Common myeloid progenitor, CD34-positive (primary cell): ENCODE data around the gene BMI1.

Source experiments
- CTCF ChIA-PET: fragments of 350-600 bp; sonication (Branson Sonifier 250); formaldehyde crosslinking; loops from one replicate; lab custom pipeline; 2021; ENCODE audit warnings: antibody characterized with exemption; lab: Charles Lee
- POLR2A ChIA-PET: fragments of 350-600 bp; sonication (Branson Sonifier 250); formaldehyde crosslinking; loops from one replicate; lab custom pipeline; 2021; ENCODE audit warnings: antibody characterized with exemption; lab: Charles Lee
- DNase-seq, 3 donors: peaks; one replicate each; pipeline versions ENCODE4 v3.0.0 to v3.0.0-alpha.2; 2013
- H3K27ac ChIP-seq, 2 experiments: 1 replicate in 1 of 2; 2 replicates in 1 of 2; pipeline ENCODE4 v1.7.0; 2013; ENCODE audit warnings: inconsistent platforms in 2 of 2, low read length in 2 of 2, mild to moderate bottlenecking in 2 of 2, low read depth in 1 of 2, moderate library complexity in 1 of 2; ENCODE audit not compliant: severe bottlenecking in 2 of 2, insufficient read depth in 1 of 2, poor library complexity in 1 of 2
- H3K27me3 ChIP-seq, 5 experiments: replicated peaks in 2 of 5; 1 replicate in 3 of 5; 2 replicates in 2 of 5; pipeline versions ENCODE4 v1.6.1 to v1.7.0; 2013; ENCODE audit warnings: low read length in 4 of 5, mild to moderate bottlenecking in 2 of 5, moderate library complexity in 2 of 5, inconsistent platforms in 1 of 5; ENCODE audit not compliant: insufficient read depth in 5 of 5, control insufficient read depth in 4 of 5
- H3K36me3 ChIP-seq, 4 experiments: 1 replicate in 2 of 4; 2 replicates in 2 of 4; pipeline versions ENCODE4 v1.6.1 to v1.7.0; 2013; ENCODE audit warnings: low read length in 3 of 4, control low read depth in 1 of 4, mild to moderate bottlenecking in 1 of 4; ENCODE audit not compliant: control insufficient read depth in 4 of 4, insufficient read depth in 4 of 4
- H3K4me1 ChIP-seq, 4 experiments: 1 replicate in 3 of 4; 2 replicates in 1 of 4; pipeline versions ENCODE4 v1.6.1 to v1.7.1; 2013; ENCODE audit warnings: low read length in 3 of 4, mild to moderate bottlenecking in 3 of 4, control low read depth in 1 of 4, inconsistent platforms in 1 of 4, moderate library complexity in 1 of 4; ENCODE audit not compliant: control insufficient read depth in 4 of 4, insufficient read depth in 4 of 4; ENCODE audit errors: control extremely low read depth in 1 of 4
- H3K4me3 ChIP-seq, 7 experiments: 1 replicate in 4 of 7; 2 replicates in 3 of 7; pipeline versions ENCODE4 v1.5.1 to v1.7.0; 2013; ENCODE audit warnings: mild to moderate bottlenecking in 7 of 7, low read length in 6 of 7, moderate library complexity in 6 of 7, inconsistent platforms in 2 of 7, low read depth in 2 of 7, control low read depth in 1 of 7; ENCODE audit not compliant: insufficient read depth in 4 of 7, control insufficient read depth in 1 of 7; ENCODE audit errors: extremely low read depth in 1 of 7
- H3K9me3 ChIP-seq, 5 experiments: 1 replicate in 4 of 5; 2 replicates in 1 of 5; pipeline versions ENCODE4 v1.6.1 to v1.7.1; 2013; ENCODE audit warnings: low read length in 4 of 5, mild to moderate bottlenecking in 2 of 5, inconsistent platforms in 1 of 5, low read depth in 1 of 5, moderate library complexity in 1 of 5; ENCODE audit not compliant: control insufficient read depth in 4 of 5, insufficient read depth in 2 of 5; ENCODE audit errors: control extremely low read depth in 1 of 5
- WGBS: methylation state at CpG from one replicate; pipeline ENCODE4 v1.1.5; 2013; ENCODE audit not compliant: insufficient coverage; 5-methylcytosine and 5-hydroxymethylcytosine counted together

The BMI1 gene

GRCh38 chr10:22319547-22319979, 1.3 kb upstream of the BMI1 start:
- Histone ChIP-seq H3K36me3 (no peaks in the 10 kb centered on the region), H3K27me3 (peaks cover 7 to 21% (median 9%) of the 10 kb centered on the region in 5 experiments), H3K27ac (peak overlapping the region in 1 of 2 experiments; percentile 86), H3K4me1 (peaks cover 20 to 75% (median 48%) of the 10 kb centered on the region in 4 experiments), H3K9me3 (no peaks in the 10 kb centered on the region), H3K4me3 (peak overlapping the region in 6 of 7 experiments; percentile 65 to 89 (median 74))
- no peak for DNase-seq
- POLR2A ChIA-PET = interaction anchor here (1.1 kb wide), 1 partner anchor 21 kb away, joined by 3 read pairs; no protein-coding TSS in a partner anchor
- 80% methylated on average over 7 of the region's 10 CpGs for WGBS
- CTCF ChIA-PET = interaction anchor here (0.9 to 1.5 kb wide), 2 partner anchors 10 to 66 kb away, joined by 3 to 6 read pairs; no protein-coding TSS in a partner anchor

- H3K9me3 ChIP-seq = no peaks in the 10 kb centered on the region
- ChIA-PET CTCF (interaction anchor here (0.9 to 1.5 kb wide), 2 partner anchors 10 to 66 kb away, joined by 3 to 6 read pairs; no protein-coding TSS in a partner anchor), POLR2A (interaction anchor here (1.1 kb wide), 1 partner anchor 20 kb away, joined by 3 read pairs; no protein-coding TSS in a partner anchor)
- DNase-seq = peak in 2 of 3 donors; percentile 52 to 56
- H3K27me3 ChIP-seq = peaks cover 7 to 21% (median 9%) of the 10 kb centered on the region in 5 experiments
- H3K36me3 ChIP-seq = no peaks in the 10 kb centered on the region
- WGBS = 0% methylated on average over 17 of the region's 30 CpGs
- H3K4me1 ChIP-seq = peaks cover 25 to 75% (median 51%) of the 10 kb centered on the region in 4 experiments
- H3K4me3 ChIP-seq = peak overlapping the region; percentile 44 to 89 (median 72)
- H3K27ac ChIP-seq = peak overlapping the region; percentile 50 to 86
These were observed 830 bp upstream of the BMI1 start for GRCh38 chr10:22319980-22320558.

GRCh38 chr10:22321156-22321923, 441 bp downstream of the BMI1 start:
- CTCF ChIA-PET = no interaction called here
- no peaks in the 10 kb centered on the region for H3K36me3 ChIP-seq
- no peaks in the 10 kb centered on the region for H3K9me3 ChIP-seq
- WGBS = 0% methylated on average over 65 of the region's 114 CpGs
- peaks cover 7 to 21% (median 9%) of the 10 kb centered on the region in 5 experiments for H3K27me3 ChIP-seq
- POLR2A ChIA-PET = interaction anchor here (0.7 to 1.1 kb wide), 2 partner anchors 17 to 109 kb away, joined by 3 read pairs; no protein-coding TSS in a partner anchor
- peak in 2 of 3 donors; percentile 72 to 84 for DNase-seq
- H3K4me3 ChIP-seq = peak overlapping the region; percentile 76 to 90 (median 86)
- H3K27ac ChIP-seq = peak overlapping the region in 1 of 2 experiments; percentile 75
- H3K4me1 ChIP-seq = peaks cover 31 to 74% (median 50%) of the 10 kb centered on the region in 4 experiments

- no peak overlapping the region for H3K27ac ChIP-seq
- ChIA-PET POLR2A (interaction anchor here (0.6 to 1.1 kb wide), 5 partner anchors 16 to 110 kb away, joined by 3 to 5 read pairs (median 3); no protein-coding TSS in a partner anchor), CTCF (interaction anchor here (0.6 to 1.0 kb wide), 3 partner anchors 22 to 252 kb away, joined by 3 read pairs; no protein-coding TSS in a partner anchor)
- peak in 1 of 3 donors; percentile 15 for DNase-seq
- H3K9me3 ChIP-seq = no peaks in the 10 kb centered on the region
- 0% methylated on average over 42 of the region's 57 CpGs for WGBS
- H3K4me3 ChIP-seq = peak overlapping the region; percentile 33 to 93 (median 75)
- H3K27me3 ChIP-seq = peaks cover 7 to 21% (median 9%) of the 10 kb centered on the region in 5 experiments
- H3K4me1 ChIP-seq = peaks cover 34 to 74% (median 46%) of the 10 kb centered on the region in 4 experiments
- H3K36me3 ChIP-seq = no peaks in the 10 kb centered on the region
These were observed 1.2 kb downstream of the BMI1 start for GRCh38 chr10:22321924-22322640.

- Histone ChIP-seq H3K36me3 (peaks cover 0 to 2% (median under 1%) of the 10 kb centered on the region in 4 experiments), H3K4me1 (peaks cover 34 to 68% (median 41%) of the 10 kb centered on the region in 4 experiments), H3K4me3 (peak overlapping the region in 6 of 7 experiments; percentile 73 to 93 (median 76)), H3K27ac (no peak overlapping the region), H3K27me3 (peaks cover 7 to 21% (median 9%) of the 10 kb centered on the region in 5 experiments), H3K9me3 (no peaks in the 10 kb centered on the region)
- WGBS = 69% methylated on average over 2 of the region's 5 CpGs
- POLR2A ChIA-PET = interaction anchor here (0.6 to 1.1 kb wide), 3 partner anchors 20 to 58 kb away, joined by 3 to 5 read pairs (median 3); no protein-coding TSS in a partner anchor
- CTCF ChIA-PET = interaction anchor here (0.6 to 1.0 kb wide), 4 partner anchors 22 to 666 kb away, joined by 3 read pairs; no protein-coding TSS in a partner anchor
- no peak for DNase-seq
These were observed 1.8 kb downstream of the BMI1 start for GRCh38 chr10:22322641-22323160.
